Activated T-cell treated with anti-CD3 and anti-CD28 coated beads, Interleukin-2, amount 50 U/mL, for 4 hours (primary cell): ENCODE results near the gene GSX2. TPM values are rescaled to one million over a fixed set of nuclear protein-coding genes. Genes with fewer than 3 reads are reported as not detected.
A peak's percentile ranks its signal among the peaks of the same experiment; 100 is the strongest.
"Not testable (repeated sequence)": the region's sequence is repeated elsewhere in the genome, so short reads cannot be mapped to it uniquely, and the experiment has no call there.

ENCODE experiments used
- ATAC-seq, 2 donors: fragments of 200-7000 bp; cut with Tn5 transposase; one replicate each; pipeline ENCODE4 v1.10.0; 2021
- DNase-seq: peaks from one replicate; pipeline ENCODE4 v3.0.0-alpha.2; 2020
- H3K27me3 Mint-ChIP-seq: one replicate; pipeline ENCODE4 v1.8.0; 2021; ENCODE audit warnings: low read depth, mixed read lengths
- H3K36me3 Mint-ChIP-seq: one replicate; pipeline ENCODE4 v1.8.0; 2022; ENCODE audit warnings: mixed read lengths; ENCODE audit not compliant: insufficient read depth
- H3K4me1 Mint-ChIP-seq: one replicate; pipeline ENCODE4 v1.8.0; 2021; ENCODE audit warnings: low read depth, mixed read lengths
- H3K4me3 Mint-ChIP-seq: one replicate; pipeline ENCODE4 v1.8.0; 2021; ENCODE audit warnings: mild to moderate bottlenecking, moderate library complexity, mixed read lengths
- H3K9me3 Mint-ChIP-seq: one replicate; pipeline ENCODE4 v1.8.0; 2021; ENCODE audit warnings: mixed read lengths
- total RNA-seq, 3 donors: library from RNA; stranded (reverse); gene quantifications; one replicate each; pipeline ENCODE4 v1.2.1, GENCODE V29; 2021

The GSX2 gene
- not detected for total RNA-seq

- no peaks in the 10 kb centered on the region for H3K9me3 Mint-ChIP-seq
- H3K36me3 Mint-ChIP-seq = no peaks in the 10 kb centered on the region
- DNase-seq (no peak), ATAC-seq (peak; percentile 11 to 18)
- peaks cover 36% of the 10 kb centered on the region for H3K4me1 Mint-ChIP-seq
- peaks cover 89% of the 10 kb centered on the region for H3K27me3 Mint-ChIP-seq
- H3K4me3 Mint-ChIP-seq = peak within 1 kb of the TSS; percentile 56
Observed at GRCh38 chr4:54099748-54100574, at the start of gene GSX2. TSS of gene GSX2 (plus strand) at chr4:54100163. CDS start at chr4:54100345, 182 bp downstream.

GRCh38 chr4:54050214-54050904 lies 49.6 kb upstream of the GSX2 start:
- H3K36me3 Mint-ChIP-seq = peaks cover 22% of the 10 kb centered on the region
- peaks cover 48% of the 10 kb centered on the region for H3K4me1 Mint-ChIP-seq
- no peak overlapping the region for H3K4me3 Mint-ChIP-seq
- no peaks in the 10 kb centered on the region for H3K9me3 Mint-ChIP-seq
- ATAC-seq = no peak
- H3K27me3 Mint-ChIP-seq = no peaks in the 10 kb centered on the region
- DNase-seq = no peak

- not testable (repeated sequence) for DNase-seq, H3K27me3 Mint-ChIP-seq, H3K9me3 Mint-ChIP-seq, ATAC-seq, H3K4me3 Mint-ChIP-seq
- Mint-ChIP-seq H3K4me1 (peaks cover 70% of the 10 kb centered on the region), H3K36me3 (peaks cover 24% of the 10 kb centered on the region)
Observed at GRCh38 chr4:54053322-54053721, 46.6 kb upstream of the GSX2 start.

GRCh38 chr4:54054501-54054900 lies 45.5 kb upstream of the GSX2 start:
- ATAC-seq (no peak), DNase-seq (no peak)
- Mint-ChIP-seq H3K36me3 (peaks cover 24% of the 10 kb centered on the region), H3K27me3 (no peaks in the 10 kb centered on the region), H3K4me3 (no peak overlapping the region), H3K9me3 (no peaks in the 10 kb centered on the region), H3K4me1 (peaks cover 72% of the 10 kb centered on the region)

- H3K4me3 Mint-ChIP-seq = no peak overlapping the region
- no peaks in the 10 kb centered on the region for H3K9me3 Mint-ChIP-seq
- H3K27me3 Mint-ChIP-seq = no peaks in the 10 kb centered on the region
- H3K36me3 Mint-ChIP-seq = peaks cover 30% of the 10 kb centered on the region
- no peak for ATAC-seq
- peaks cover 72% of the 10 kb centered on the region for H3K4me1 Mint-ChIP-seq
- no peak for DNase-seq
Observed at GRCh38 chr4:54055494-54055893, 44.5 kb upstream of the GSX2 start.

- no peak for DNase-seq
- peak in 1 of 2 donors; percentile 64 for ATAC-seq
- no peaks in the 10 kb centered on the region for H3K9me3 Mint-ChIP-seq
- no peaks in the 10 kb centered on the region for H3K27me3 Mint-ChIP-seq
- H3K4me3 Mint-ChIP-seq = peak overlapping the region; percentile 53
- H3K36me3 Mint-ChIP-seq = peaks cover 26% of the 10 kb centered on the region
- peaks cover 73% of the 10 kb centered on the region for H3K4me1 Mint-ChIP-seq
Observed at GRCh38 chr4:54056360-54056759, 43.6 kb upstream of the GSX2 start.

- H3K9me3 Mint-ChIP-seq = no peaks in the 10 kb centered on the region
- peaks cover 77% of the 10 kb centered on the region for H3K4me1 Mint-ChIP-seq
- H3K4me3 Mint-ChIP-seq = peak overlapping the region; percentile 55
- H3K36me3 Mint-ChIP-seq = peaks cover 25% of the 10 kb centered on the region
- H3K27me3 Mint-ChIP-seq = no peaks in the 10 kb centered on the region
- DNase-seq = no peak
- ATAC-seq = peak; percentile 64 to 65
Observed at GRCh38 chr4:54058171-54058570, 41.8 kb upstream of the GSX2 start.

- Mint-ChIP-seq H3K4me1 (peaks cover 69% of the 10 kb centered on the region), H3K27me3 (no peaks in the 10 kb centered on the region), H3K36me3 (peaks cover 18% of the 10 kb centered on the region), H3K9me3 (no peaks in the 10 kb centered on the region), H3K4me3 (peak overlapping the region; percentile 60)
- no peak for ATAC-seq
- no peak for DNase-seq
Observed at GRCh38 chr4:54060116-54060515, 39.8 kb upstream of the GSX2 start.

- DNase-seq = no peak
- H3K36me3 Mint-ChIP-seq = peaks cover 13% of the 10 kb centered on the region
- peak overlapping the region; percentile 71 for H3K4me3 Mint-ChIP-seq
- H3K4me1 Mint-ChIP-seq = peaks cover 68% of the 10 kb centered on the region
- no peaks in the 10 kb centered on the region for H3K9me3 Mint-ChIP-seq
- no peaks in the 10 kb centered on the region for H3K27me3 Mint-ChIP-seq
- ATAC-seq = no peak
Observed at GRCh38 chr4:54061067-54061466, 38.9 kb upstream of the GSX2 start.

- Mint-ChIP-seq H3K4me1 (peaks cover 62% of the 10 kb centered on the region), H3K36me3 (peaks cover 11% of the 10 kb centered on the region), H3K27me3 (no peaks in the 10 kb centered on the region), H3K9me3 (no peaks in the 10 kb centered on the region), H3K4me3 (peak overlapping the region; percentile 71)
- DNase-seq = no peak
- ATAC-seq = no peak
Observed at GRCh38 chr4:54061873-54062272, 38.1 kb upstream of the GSX2 start.

- Mint-ChIP-seq H3K9me3 (no peaks in the 10 kb centered on the region), H3K4me1 (peaks cover 56% of the 10 kb centered on the region)
- no peak for ATAC-seq
Observed at GRCh38 chr4:54062392-54062791, 37.6 kb upstream of the GSX2 start.

GRCh38 chr4:54063229-54063628 lies 36.7 kb upstream of the GSX2 start:
- H3K4me3 Mint-ChIP-seq = peak overlapping the region; percentile 93
- ATAC-seq (peak; percentile 15 to 21), DNase-seq (no peak)
- H3K9me3 Mint-ChIP-seq = no peaks in the 10 kb centered on the region
- peaks cover 48% of the 10 kb centered on the region for H3K4me1 Mint-ChIP-seq
- no peaks in the 10 kb centered on the region for H3K27me3 Mint-ChIP-seq
- peaks cover 7% of the 10 kb centered on the region for H3K36me3 Mint-ChIP-seq

More at GRCh38 chr4:54062392-54062791, 37.6 kb upstream of the GSX2 start:
- Mint-ChIP-seq H3K27me3 (no peaks in the 10 kb centered on the region), H3K4me3 (peak overlapping the region; percentile 93), H3K36me3 (peaks cover 8% of the 10 kb centered on the region)
- DNase-seq = no peak

- peaks cover 7% of the 10 kb centered on the region for H3K36me3 Mint-ChIP-seq
- DNase-seq (peak; percentile 8), ATAC-seq (peak; percentile 27 to 34)
- no peaks in the 10 kb centered on the region for H3K27me3 Mint-ChIP-seq
- peaks cover 45% of the 10 kb centered on the region for H3K4me1 Mint-ChIP-seq
- H3K4me3 Mint-ChIP-seq = peak overlapping the region; percentile 93
- no peaks in the 10 kb centered on the region for H3K9me3 Mint-ChIP-seq
Observed at GRCh38 chr4:54063737-54064316, 36.1 kb upstream of the GSX2 start.

GRCh38 chr4:54064317-54065111 lies 35.4 kb upstream of the GSX2 start, which contains the start of gene CHIC2:
TSS of gene CHIC2 (minus strand) at chr4:54064605. CDS start at chr4:54064300, 305 bp downstream.
- peak within 1 kb of the TSS; percentile 93 for H3K4me3 Mint-ChIP-seq
- peaks cover 7% of the 10 kb centered on the region for H3K36me3 Mint-ChIP-seq
- peaks cover 42% of the 10 kb centered on the region for H3K4me1 Mint-ChIP-seq
- no peaks in the 10 kb centered on the region for H3K9me3 Mint-ChIP-seq
- no peaks in the 10 kb centered on the region for H3K27me3 Mint-ChIP-seq
- peak; percentile 96 for DNase-seq
- ATAC-seq = peak; percentile 91 to 94
